GM18907 (cell line): ENCODE results near the gene DSN1.

Experiments used
- ATAC-seq: cut with Tn5 transposase; IDR thresholded peaks from one replicate; pipeline ENCODE4 v1.9.1; 2021; ENCODE audit warnings: mild to moderate bottlenecking, moderate library complexity; ENCODE audit not compliant: unreplicated experiment

The DSN1 gene

DNA sequence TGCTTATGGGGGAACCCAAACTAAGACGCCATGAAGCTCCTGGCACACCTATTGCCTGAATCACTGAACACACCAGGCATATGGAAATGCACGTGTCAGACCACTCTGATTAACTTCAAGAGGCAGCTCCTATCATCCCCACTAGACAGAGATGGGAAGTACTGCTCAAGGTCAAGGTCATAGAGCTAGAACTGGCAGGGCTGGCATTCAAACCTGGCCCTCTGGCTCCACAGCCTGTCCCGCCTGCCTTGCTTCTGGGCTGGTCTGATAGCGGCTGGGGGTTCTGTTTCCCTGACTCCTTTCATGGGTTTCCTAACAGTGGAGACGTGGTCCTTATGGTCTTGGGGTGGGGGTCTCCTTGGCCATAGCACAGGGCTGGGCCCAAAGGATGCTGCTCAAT is 22.6 kb upstream of the DSN1 start:
- no peak for ATAC-seq

DNA sequence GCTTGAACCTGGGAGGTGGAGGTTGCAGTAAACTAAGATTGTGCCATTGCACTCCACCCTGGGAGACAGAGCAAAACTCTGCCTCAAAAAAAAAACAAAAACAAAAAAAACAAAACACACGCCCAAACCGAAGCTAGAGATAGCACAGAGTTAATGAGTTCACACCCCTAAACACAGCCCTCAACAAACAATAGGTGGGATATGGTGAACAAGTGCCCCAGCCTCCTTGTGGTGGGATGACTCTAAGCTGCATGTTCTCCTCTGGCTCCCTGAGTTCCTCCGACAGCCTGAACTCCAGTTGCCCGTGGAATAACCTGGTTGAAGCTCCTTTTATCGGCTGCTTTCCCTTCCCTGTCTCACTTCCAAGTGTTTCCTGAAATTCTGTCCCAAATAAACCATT is 22.1 kb upstream of the DSN1 start:
- ATAC-seq = no peak

- ATAC-seq = no peak
Observed at GRCh38 chr20:36794116-36794474, 20.5 kb upstream of the DSN1 start.

GRCh38 chr20:36793294-36794115 is 19.9 kb upstream of the DSN1 start:
- ATAC-seq = no peak

DNA sequence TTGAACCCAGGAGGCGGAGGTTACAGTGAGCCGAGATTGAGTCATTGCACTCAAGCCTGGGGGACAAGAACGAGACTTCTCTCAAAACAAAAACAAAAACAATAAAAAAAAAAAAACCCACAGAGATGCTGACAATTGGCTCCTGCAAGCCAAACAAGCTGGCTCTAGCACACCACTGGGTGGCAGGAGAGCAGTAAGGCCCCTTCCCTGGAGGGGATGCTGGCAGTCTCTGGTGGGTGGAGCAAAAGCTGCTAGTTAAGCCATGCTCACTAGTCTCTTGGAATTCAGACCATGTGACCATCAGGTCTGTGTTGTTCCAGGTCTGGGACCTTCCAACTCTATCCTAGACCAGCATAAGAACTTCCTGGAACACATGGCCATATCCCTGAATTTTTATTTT is 18.9 kb upstream of the DSN1 start:
- ATAC-seq = no peak

DNA sequence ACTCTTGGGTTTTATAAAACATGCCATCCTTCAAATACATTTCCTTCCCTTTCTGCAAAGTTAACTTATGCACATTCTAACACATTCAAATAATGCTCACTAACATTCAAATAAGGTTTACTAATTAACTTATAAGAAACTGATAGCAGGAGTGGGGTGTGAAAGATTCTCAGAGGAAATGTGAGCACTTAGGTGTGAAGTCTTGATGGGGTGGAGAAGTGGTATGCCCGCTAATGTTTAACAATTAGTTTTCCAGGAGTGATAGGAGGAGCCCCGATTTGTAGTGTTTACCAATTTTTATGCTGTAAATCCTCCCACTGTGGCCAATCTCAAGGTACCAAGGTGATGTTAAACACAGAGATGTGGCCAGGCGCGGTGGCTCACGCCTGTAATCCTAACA is 18.3 kb upstream of the DSN1 start:
- no peak for ATAC-seq

DNA sequence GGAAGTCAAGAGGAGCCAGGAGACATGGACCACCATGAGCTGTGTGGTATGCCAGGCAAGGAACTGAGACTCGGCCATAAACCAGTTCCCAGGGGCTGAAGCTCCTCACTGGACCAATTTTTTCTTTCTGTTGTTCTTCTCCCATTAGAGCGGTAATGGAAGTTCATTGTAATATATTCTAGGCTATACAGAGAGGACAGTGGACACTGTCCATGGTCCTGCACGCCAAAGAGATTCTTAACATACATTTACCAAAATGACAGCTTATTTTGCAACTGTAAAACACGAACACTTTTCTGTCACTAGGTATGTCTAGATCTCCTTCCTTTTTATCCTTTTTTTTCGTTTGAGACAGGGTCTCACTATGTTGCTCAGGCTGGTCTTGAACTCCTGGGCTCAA is 13.1 kb upstream of the DSN1 start:
- ATAC-seq = no peak

GRCh38 chr20:36786246-36786645 is 12.7 kb upstream of the DSN1 start:
- no peak for ATAC-seq

- ATAC-seq = no peak
Observed at GRCh38 chr20:36785308-36785707, 11.7 kb upstream of the DSN1 start.

DNA sequence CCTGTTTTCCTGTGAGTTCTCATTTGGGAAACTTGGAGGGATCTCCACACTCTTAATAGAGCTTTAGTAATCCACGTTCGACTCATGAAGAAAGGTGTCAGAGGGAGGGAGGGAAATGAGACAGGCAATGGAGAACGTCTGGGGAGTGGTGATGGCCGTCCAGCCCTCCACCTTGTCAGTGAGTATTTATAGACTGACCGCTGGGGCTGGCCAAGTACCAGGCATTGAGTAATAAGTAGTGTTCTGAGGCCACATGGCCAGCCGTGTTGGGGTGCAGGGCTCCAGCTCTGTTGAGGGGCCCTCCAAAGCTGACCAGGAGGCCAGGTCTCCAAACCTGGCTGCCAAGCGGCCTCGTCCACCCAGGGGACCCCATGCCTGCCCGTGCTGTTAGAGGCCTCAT is 11.3 kb upstream of the DSN1 start:
- ATAC-seq = no peak

DNA sequence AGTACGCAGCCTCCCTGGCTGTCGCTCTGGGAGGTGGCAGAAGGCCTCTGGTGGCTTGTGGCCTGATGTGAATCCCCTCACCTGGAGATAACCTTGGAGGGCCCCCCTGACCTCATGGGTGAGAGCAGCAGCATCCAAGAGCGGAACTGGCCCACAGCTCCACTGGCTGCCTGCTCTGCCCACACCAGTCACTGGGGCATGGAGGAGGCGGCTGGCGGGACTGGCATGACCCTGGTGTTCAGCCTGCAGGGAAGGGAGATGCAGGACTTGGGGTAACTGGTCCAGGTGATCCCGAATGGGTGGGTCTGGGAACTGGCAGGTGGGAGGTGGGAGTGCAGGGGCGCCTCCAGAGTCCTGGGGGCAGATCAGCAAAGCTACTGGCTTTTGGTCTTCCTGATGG is 10.6 kb upstream of the DSN1 start:
- no peak for ATAC-seq

GRCh38 chr20:36779656-36780025 is 6.1 kb upstream of the DSN1 start:
- no peak for ATAC-seq

DNA sequence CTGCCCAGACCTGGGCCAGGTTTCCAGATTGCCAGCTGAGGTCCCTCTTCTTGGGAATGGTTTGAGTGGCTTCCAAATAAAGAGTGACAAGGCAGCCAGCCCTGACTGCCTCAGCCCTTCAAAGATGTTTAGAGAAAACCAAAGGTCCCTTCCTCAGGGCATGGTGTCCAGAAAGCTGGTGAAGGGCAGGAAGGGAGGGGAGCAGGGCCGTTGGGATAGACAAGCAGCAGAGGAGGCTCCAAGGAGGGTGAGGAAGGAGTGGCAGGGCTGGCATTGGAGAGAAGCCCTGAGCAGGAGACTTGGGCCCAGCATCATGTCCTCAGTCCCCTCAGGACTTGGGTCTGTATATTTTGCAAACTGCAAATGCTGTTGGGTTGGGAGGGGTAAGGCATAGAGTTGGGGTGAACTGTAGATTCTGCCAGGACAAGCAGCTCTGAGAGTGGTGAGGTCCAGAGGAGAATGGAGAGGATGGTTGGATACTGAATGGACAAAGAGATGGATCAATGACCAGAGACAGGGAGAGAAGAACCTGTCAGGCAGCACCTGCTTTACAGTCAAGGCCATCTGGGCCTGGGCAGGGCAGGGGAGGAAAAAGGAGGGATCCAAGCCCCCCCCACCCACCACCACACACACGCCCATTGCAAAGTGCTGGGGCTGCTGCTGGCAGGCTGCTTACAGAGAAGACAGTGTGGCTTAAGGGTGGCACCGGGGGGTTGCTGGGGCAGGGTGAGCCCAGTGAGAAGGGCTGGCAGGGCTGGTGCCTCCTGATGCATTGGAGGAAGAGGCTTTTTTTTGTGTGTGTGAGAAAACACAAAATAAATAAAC is 5.5 kb upstream of the DSN1 start:
- ATAC-seq = no peak

- no peak for ATAC-seq
Observed at GRCh38 chr20:36777576-36777975, 4.0 kb upstream of the DSN1 start.

DNA sequence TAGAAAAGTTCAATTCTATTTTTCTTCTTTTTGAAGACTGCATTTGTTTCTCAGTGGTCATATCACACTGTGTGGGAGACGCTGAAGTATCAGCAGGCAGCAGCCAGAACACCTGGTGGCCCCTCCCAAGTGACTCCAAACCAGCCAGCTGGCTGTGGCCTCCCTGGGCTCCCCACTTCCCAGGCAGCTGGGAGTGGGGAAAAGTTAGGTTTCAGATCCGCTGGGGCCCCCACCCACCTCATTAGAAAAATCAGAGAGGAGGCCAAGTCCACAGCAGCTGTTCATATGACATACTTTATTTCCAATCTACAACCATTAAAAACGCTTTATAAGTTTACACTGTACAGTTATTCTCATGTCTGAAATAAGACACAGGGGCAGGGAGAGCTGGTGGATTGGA is 3.6 kb upstream of the DSN1 start:
- ATAC-seq = no peak

DNA sequence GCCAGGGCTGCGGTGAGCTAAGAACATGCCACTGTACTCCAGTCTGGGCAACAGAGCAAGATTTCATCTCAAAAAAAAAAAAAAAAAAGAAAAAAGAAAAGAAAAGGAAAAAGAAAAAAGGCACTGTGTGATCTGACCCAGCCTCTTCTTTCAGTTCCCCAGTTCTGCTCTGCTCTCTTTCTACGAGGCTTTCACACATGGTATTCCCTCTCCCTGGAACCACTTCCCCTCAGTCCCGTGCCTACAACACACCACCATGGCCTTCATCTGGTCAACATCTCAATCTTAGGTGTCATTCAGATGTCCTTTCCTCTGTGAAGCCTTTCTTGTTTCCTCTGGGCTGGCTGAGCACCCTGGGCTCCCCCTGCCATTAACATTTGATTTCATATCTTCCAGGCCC is 2.3 kb upstream of the DSN1 start:
- ATAC-seq = no peak

DNA sequence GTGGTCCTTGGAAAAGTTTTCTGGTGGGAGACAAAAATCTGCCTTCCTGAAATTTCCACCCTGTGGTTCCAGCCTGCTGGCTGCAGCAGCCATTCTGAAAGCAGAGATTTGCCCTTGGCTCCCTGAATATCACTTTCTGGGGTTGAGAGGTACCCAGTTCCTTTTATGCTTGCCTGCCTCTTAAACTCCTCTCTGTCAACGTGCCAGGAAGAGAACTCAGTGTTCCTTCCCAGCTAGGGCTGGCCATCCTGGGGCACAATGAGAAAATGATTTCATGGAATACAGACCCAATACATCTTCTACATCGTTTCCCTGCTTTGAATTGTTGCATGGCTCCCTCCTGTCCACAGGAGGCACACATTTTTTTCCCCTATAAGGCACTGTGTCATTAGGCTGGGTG is 1.6 kb upstream of the DSN1 start:
- ATAC-seq = no peak

GRCh38 chr20:36773107-36773596 is 411 bp downstream of the DSN1 start:
- ATAC-seq = no peak

- ATAC-seq = no peak
Observed at GRCh38 chr20:36770680-36771079, 2.9 kb downstream of the DSN1 start.

DNA sequence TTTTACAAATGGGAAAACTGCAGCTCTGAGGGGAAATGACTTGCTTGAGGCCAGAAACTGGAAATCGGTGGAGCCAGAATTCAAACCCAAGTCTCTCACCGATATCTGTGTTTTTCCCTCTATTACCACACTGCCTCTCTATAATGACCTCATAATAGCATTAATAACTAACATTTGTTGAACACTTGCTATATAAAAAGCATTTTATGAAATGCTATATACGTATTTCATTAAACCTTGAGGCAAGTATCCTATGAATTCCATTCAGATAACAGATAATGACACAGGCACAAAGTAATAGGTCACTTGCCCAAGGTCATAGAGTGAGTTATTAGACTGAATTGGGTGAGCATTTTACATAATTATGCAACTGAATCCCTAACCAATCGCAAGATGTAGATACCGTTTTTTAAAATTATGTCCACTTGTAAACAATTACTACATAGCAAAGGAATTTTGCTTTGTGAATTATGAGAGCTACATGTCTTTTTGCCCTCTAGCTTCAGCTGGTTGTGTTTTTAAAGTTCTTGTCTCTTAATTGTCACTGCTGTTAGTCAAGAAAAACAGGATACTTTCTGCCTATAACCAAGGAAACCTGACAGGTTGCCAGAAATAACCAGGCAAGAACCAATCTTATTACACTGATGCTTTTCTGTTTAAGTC is 4.7 kb downstream of the DSN1 start:
- no peak for ATAC-seq

DNA sequence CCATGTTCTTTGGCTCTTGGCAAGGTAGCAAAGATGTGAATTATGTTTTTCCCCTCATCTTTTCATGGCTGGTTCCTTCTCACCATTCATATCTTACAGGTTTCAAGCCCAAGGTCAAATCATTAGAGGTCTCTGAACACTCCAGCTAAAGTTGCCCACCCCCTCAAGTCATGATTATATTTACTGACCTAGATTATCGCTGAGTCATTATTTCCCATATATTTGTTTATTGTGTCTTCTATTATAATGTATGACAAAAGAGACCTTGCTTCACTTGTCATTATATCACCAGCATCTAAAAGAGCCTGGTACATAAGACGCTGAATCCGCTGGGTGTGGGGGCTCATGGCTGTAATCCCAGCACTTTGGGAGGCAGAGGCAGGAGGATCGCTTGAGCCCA is 12.4 kb downstream of the DSN1 start:
- ATAC-seq = no peak

- ATAC-seq = no peak
Observed at GRCh38 chr20:36760647-36761046, 12.9 kb downstream of the DSN1 start.
